Heart right ventricle (tissue), 16 donors: ENCODE results near the gene FOXJ3. TPM values are rescaled to one million over a fixed set of nuclear protein-coding genes. Genes with fewer than 3 reads are reported as not detected.

Experiments used
- ATAC-seq, 8 donors: fragments of 200-7000 bp; cut with Tn5 transposase; one replicate each; pipeline ENCODE4 v1.9.1; 2020; ENCODE audit warnings: mild to moderate bottlenecking in 8 of 8, moderate library complexity in 8 of 8, moderate number of reproducible peaks in 1 of 8
- DNase-seq, 2 donors: peaks; one replicate each; pipeline ENCODE4 v3.0.0-alpha.2; 2020
- H3K27ac ChIP-seq, 10 donors: fragments of 200-600 bp; sonication (generic) in 2 of 10; one replicate each; pipeline versions ENCODE4 v1.5.0 to v1.8.0; 2020 to 2022; ENCODE audit warnings: mild to moderate bottlenecking in 3 of 10
- H3K27me3 ChIP-seq, 7 donors: fragments of 200-600 bp; one replicate each; pipeline ENCODE4 v1.8.0; 2021 to 2022; ENCODE audit warnings: mild to moderate bottlenecking in 2 of 7
- H3K36me3 ChIP-seq, 9 donors: fragments of 200-600 bp; sonication (generic) in 1 of 9; one replicate each; pipeline versions ENCODE4 v1.5.0 to v1.8.0; 2020 to 2022; ENCODE audit warnings: mild to moderate bottlenecking in 2 of 9
- H3K4me1 ChIP-seq, 9 donors: fragments of 200-600 bp; sonication (generic) in 1 of 9; one replicate each; pipeline versions ENCODE4 v1.5.0 to v1.8.0; 2020 to 2022; ENCODE audit warnings: mild to moderate bottlenecking in 4 of 9
- H3K4me3 ChIP-seq, 10 donors: fragments of 200-600 bp; sonication (generic) in 2 of 10; one replicate each; pipeline versions ENCODE4 v1.5.0 to v1.8.0; 2020 to 2022; ENCODE audit warnings: mild to moderate bottlenecking in 7 of 10, moderate library complexity in 2 of 10
- H3K9me3 ChIP-seq, 11 donors: fragments of 200-600 bp in 10 of 11; sonication (generic) in 2 of 11; one replicate each; pipeline versions ENCODE4 v1.5.0 to v1.8.0; 2013 to 2022; ENCODE audit warnings: mild to moderate bottlenecking in 2 of 11, control low read depth in 1 of 11, moderate library complexity in 1 of 11
- WGBS, 2 donors: extraction: QIAGEN DNeasy Blood & Tissue Kit; methylation state at CpG; one replicate each; pipeline ENCODE4 v1.1.7; 2013; ENCODE audit warnings: inconsistent platforms in 1 of 2; 5-methylcytosine and 5-hydroxymethylcytosine counted together
- intact Hi-C, 10 donors: fragments of 100-400 bp; cut with DNase I; formaldehyde crosslinking; loops; one replicate each; pipeline versions ENCODE4 v1.11.1 to v1.14.2; 2022
- polyA plus RNA-seq, 2 donors: library from polyadenylated mRNA; stranded (reverse); fragments of 200-250 nt; gene quantifications; one replicate each; pipeline ENCODE4 v1.2.3, GENCODE V29; 2013
- total RNA-seq, 10 donors: library from RNA; stranded (reverse); fragmentation: NEBNext Ultra II Directional in 3 of 10; extraction: Animal tissue kit (Norgen Biotek cat#: 25700) in 3 of 10; gene quantifications; one replicate each; pipeline versions ENCODE4 v1.2.1 to v1.2.4, GENCODE V29; 2021 to 2023
- TF ChIP-seq, protein P1 (sequence below), 9 donors: fragments of 200-600 bp; sonication (generic) in 2 of 9; IDR thresholded peaks; one replicate each; pipeline versions ENCODE4 v1.5.0 to v1.8.0; 2021 to 2022; ENCODE audit warnings: antibody characterized with exemption in 9 of 9, mild to moderate bottlenecking in 5 of 9, moderate library complexity in 1 of 9
- donor health status: Arrhythmogenic right ventricular cardiomyopathy.
- donor health status: ischemic (EF 13 %, LVEDD 7.1; RV severe dilation, severe dysfunction).
- donor health status: healthy with polysubstance abuse.
- donor health status: DM: no; HTN: yes; CAD: no.
- donor health status: DM: no; HTN: no; CAD: no.
- donor health status: ischemic (EF 25% LVEDD 6.9; RV normal size, moderate dysfunction).
- donor health status: ischemic (EF 25% LVEDD 5.7; RV mildly dilated, moderate dysfunction).
- donor health status: healthy.
- donor health status: DM: yes; HTN: yes; CAD: no.
- donor health status: Ischemic cardiomyopathy.
- donor health status: ischemic (EF 35%, LVEDD 5.7; RV mildly dilated, moderate dysfunction).
- donor health status: nonischemic (EF 11% LVEDD 7.7; RV severe dilation, severe dysfunction).
- donor health status: DM: yes; HTN: yes; CAD: no.
- donor health status: PGD.
- donor health status: ischemic (EF 29% LVEDD 5.4; RV normal size, mild dysfunction).
- donor health status: nonischemic (EF 23%, LVEDD 6.1; RV moderate dilation, normal function).

FOXJ3 gene
- total and polyA plus RNA-seq, 12 donors: 9.6 to 50.0 (median 40.7) TPM

DNA sequence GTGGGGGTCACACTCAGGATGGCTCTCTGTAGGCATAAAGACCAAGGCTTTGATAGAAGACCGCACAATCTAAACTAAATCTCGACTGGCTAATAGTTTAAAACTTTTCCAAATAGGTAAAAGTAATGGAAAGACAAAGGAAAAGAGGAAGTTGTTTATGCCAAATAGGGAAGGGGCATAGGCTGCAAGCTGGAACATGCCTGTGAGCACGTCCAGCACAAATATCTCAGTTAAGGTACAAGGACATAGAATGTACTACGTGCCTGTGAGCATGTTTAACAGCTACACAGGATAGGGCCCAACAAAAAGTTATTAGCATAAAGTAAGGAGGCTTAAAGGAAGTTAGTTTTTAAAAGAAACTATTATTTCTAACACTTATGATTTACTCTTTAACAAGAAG, 142.9 kb downstream of the FOXJ3 start:
- peaks cover 0 to 86% (median 10%) of the 10 kb centered on the region in 9 donors for H3K36me3 ChIP-seq
- WGBS, 2 donors: 84 to 87% methylated on average over 4 of the region's 4 CpGs
- no peaks in the 10 kb centered on the region for H3K27me3 ChIP-seq
- ATAC-seq (no peak), DNase-seq (no peak)
- H3K27ac ChIP-seq: no peak overlapping the region
- no peaks in the 10 kb centered on the region for H3K9me3 ChIP-seq
- TF ChIP-seq, protein P1, sequence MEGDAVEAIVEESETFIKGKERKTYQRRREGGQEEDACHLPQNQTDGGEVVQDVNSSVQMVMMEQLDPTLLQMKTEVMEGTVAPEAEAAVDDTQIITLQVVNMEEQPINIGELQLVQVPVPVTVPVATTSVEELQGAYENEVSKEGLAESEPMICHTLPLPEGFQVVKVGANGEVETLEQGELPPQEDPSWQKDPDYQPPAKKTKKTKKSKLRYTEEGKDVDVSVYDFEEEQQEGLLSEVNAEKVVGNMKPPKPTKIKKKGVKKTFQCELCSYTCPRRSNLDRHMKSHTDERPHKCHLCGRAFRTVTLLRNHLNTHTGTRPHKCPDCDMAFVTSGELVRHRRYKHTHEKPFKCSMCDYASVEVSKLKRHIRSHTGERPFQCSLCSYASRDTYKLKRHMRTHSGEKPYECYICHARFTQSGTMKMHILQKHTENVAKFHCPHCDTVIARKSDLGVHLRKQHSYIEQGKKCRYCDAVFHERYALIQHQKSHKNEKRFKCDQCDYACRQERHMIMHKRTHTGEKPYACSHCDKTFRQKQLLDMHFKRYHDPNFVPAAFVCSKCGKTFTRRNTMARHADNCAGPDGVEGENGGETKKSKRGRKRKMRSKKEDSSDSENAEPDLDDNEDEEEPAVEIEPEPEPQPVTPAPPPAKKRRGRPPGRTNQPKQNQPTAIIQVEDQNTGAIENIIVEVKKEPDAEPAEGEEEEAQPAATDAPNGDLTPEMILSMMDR (IDR thresholded peaks at IDR 0.05): no peak
- no peaks in the 10 kb centered on the region for H3K4me1 ChIP-seq
- intact Hi-C loops: no loop called here
- no peak overlapping the region for H3K4me3 ChIP-seq

DNA sequence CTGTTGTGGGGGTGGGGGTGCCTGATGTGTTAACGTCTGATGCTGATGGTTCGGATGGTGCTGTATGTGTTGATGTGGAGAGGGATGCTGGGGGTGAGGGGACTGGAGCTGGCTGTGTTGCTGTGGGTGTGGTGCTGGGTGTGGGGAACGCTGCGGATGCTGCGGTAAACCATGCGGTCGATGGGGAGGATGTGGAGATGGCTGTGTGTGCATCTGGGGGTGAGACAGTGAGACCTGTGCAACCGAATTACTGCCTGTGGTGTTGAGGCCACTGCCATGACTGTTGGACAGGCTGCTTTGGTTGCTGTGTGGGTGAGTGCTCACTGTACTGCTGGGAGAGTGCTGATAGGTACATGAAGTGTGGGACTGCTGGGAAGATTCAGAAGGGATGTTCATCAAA, 143.7 kb downstream of the FOXJ3 start:
- no peak for ATAC-seq
- WGBS, 2 donors: 94 to 95% methylated on average over 8 of the region's 8 CpGs

DNA sequence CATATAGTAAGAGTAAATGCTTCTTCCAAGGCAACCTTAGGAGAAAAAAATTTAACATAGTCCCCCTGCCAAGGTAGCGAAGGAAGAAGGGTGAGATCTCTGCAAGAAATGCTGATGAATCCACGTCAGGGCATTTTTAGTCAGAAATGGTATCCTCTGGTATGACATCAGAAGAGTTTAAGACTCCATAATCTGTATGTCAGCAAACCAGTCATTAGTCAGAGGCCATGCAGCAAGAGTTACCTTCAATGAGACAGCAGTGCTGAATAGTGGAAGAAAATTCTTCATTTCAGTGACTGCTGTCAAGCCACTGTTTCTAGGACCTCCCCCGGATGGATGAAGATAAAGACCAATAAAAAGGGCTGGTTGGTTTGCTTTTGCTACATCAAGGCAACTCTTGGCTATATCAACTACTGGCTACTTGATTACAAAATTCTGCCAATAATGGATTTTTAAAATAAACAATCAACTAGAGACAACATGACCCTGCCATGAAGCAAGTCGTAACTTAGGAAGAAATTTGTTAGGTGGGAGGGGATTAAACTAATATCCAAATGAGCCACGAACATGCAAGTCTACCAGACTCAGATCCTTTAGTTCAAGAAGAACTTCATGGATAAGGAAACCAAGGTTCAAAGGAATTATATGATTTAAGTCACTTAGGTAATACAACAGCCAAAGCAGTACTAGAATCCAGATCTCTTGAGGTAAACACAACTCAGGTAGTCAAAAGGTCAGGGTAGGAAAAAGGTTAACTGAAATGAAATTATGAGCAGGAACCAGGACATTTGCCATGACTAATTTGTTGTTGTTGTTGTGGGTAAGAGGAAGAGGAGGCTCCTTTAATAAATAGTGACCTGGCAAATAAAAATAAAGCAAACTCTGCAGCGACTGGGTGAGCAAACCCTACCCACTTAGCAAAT, 144.8 kb downstream of the FOXJ3 start:
- TF ChIP-seq, protein P1 (IDR thresholded peaks at IDR 0.05): no peak
- ATAC-seq: no peak
- intact Hi-C loops: no loop called here
- Histone ChIP-seq H3K36me3 (peaks cover 0 to 86% (median 10%) of the 10 kb centered on the region in 9 donors), H3K27me3 (no peaks in the 10 kb centered on the region), H3K9me3 (no peaks in the 10 kb centered on the region), H3K4me1 (peaks cover 0 to 10% (median 0%) of the 10 kb centered on the region in 9 donors), H3K4me3 (no peak overlapping the region), H3K27ac (no peak overlapping the region)
- WGBS, 2 donors: 92 to 93% methylated on average over 6 of the region's 6 CpGs
- DNase-seq: no peak

More for the DNA sequence above, 143.7 kb downstream of the FOXJ3 start:
- DNase-seq: no peak
- intact Hi-C loops: no loop called here
- Histone ChIP-seq H3K9me3 (no peaks in the 10 kb centered on the region), H3K36me3 (peaks cover 0 to 86% (median 10%) of the 10 kb centered on the region in 9 donors), H3K4me3 (no peak overlapping the region), H3K27ac (no peak overlapping the region), H3K4me1 (peaks cover 0 to 2% (median 0%) of the 10 kb centered on the region in 9 donors), H3K27me3 (no peaks in the 10 kb centered on the region)
- TF ChIP-seq, protein P1 (IDR thresholded peaks at IDR 0.05): no peak

DNA sequence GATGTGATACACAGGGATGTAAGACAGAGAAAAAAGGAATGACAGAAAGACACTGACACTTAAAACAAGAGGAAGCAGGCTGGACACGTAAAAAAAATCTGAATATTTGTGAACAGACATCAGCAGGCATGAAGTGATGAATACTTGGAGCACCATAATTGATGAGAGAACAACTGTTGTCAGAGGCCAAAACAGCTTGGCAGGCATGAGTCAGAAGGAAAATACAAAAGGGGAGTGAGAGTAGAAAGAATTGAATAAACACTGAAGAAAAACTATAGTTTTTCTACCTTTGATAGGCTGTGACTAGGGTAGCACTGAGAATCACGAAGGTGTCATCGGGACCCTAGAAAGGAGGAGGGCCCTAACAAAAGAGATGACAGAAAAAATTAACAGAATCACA, 148.9 kb downstream of the FOXJ3 start:
- Histone ChIP-seq H3K9me3 (no peaks in the 10 kb centered on the region), H3K4me1 (peaks cover 0 to 10% (median 0%) of the 10 kb centered on the region in 9 donors), H3K27me3 (no peaks in the 10 kb centered on the region), H3K4me3 (no peak overlapping the region), H3K36me3 (peaks cover 0 to 96% (median 10%) of the 10 kb centered on the region in 9 donors), H3K27ac (no peak overlapping the region)
- TF ChIP-seq, protein P1 (IDR thresholded peaks at IDR 0.05): no peak
- ATAC-seq (no peak), DNase-seq (no peak)
- 74 to 79% methylated on average over 3 of the region's 3 CpGs for WGBS, 2 donors
- intact Hi-C loops: no loop called here
